ENCODE measurements around the gene TMEM255A. TPM values are rescaled to one million over a fixed set of nuclear protein-coding genes. Genes with fewer than 3 reads are reported as not detected.

The TMEM255A gene
- total RNA-seq: 1 to 10 TPM in 3 of 4 donors, not detected in 1; 1.2 to 1.7 (median 1.4) TPM

GRCh38 chrX:120310861-120311726 is at the start of gene TMEM255A:
Gene TMEM255A (minus strand): TSS chrX:120311461. CDS start chrX:120311309, 152 bp downstream.
- peaks cover 48% of the 10 kb centered on the region for H3K27me3 ChIP-seq
- 44% methylated on average over 43 of the region's 49 CpGs; no CpG with 5 or more reads in 1 of the 2 donors for WGBS, 2 donors (ENCODE audit: low coverage in 1 of 2)
- peaks cover 0 to 20% (median 4%) of the 10 kb centered on the region in 4 donors for H3K4me1 ChIP-seq
- TF ChIP-seq EP300 (IDR thresholded peaks at IDR 0.05; ENCODE audit: low read depth) (no peak), POLR2A (IDR thresholded peaks at IDR 0.05) (no peak), POLR2AphosphoS5 (IDR thresholded peaks at IDR 0.05) (no peak), CTCF (IDR thresholded peaks at IDR 0.05) (no peak)
- H3K36me3 ChIP-seq: no peaks in the 10 kb centered on the region
- peak within 1 kb of the TSS in 3 of 4 donors; percentile 16 to 47 (median 16) for H3K4me3 ChIP-seq
- no peaks in the 10 kb centered on the region for H3K9me3 ChIP-seq
- no peak for DNase-seq
- no peak within 1 kb of the TSS for H3K27ac ChIP-seq
- in situ Hi-C loops (cut with MboI; ENCODE audit: low pct_ligation_motif_present in 1 of 4, low pct_unique_long_range_greater_than_20kb in 1 of 4, low sequenced_read_pairs in 3 of 4): no loop called here
- intact Hi-C loops (cut with DNase I; ENCODE audit: low total_unique reads): no loop called here

- TF ChIP-seq CTCF (IDR thresholded peaks at IDR 0.05) (no peak), EP300 (IDR thresholded peaks at IDR 0.05; ENCODE audit: low read depth) (no peak), POLR2A (IDR thresholded peaks at IDR 0.05) (no peak), POLR2AphosphoS5 (IDR thresholded peaks at IDR 0.05) (no peak)
- no peak overlapping the region for H3K4me3 ChIP-seq
- no peaks in the 10 kb centered on the region for H3K27me3 ChIP-seq
- H3K4me1 ChIP-seq: no peaks in the 10 kb centered on the region
- no peaks in the 10 kb centered on the region for H3K36me3 ChIP-seq
- in situ Hi-C loops (cut with MboI; ENCODE audit: low pct_ligation_motif_present in 1 of 4, low pct_unique_long_range_greater_than_20kb in 1 of 4, low sequenced_read_pairs in 3 of 4) (no loop called here), intact Hi-C loops (cut with DNase I; ENCODE audit: low total_unique reads) (no loop called here)
- no peak overlapping the region for H3K27ac ChIP-seq
- no peaks in the 10 kb centered on the region for H3K9me3 ChIP-seq
- 66% methylated on average over 7 of the region's 7 CpGs; no CpG with 5 or more reads in 1 of the 2 donors for WGBS, 2 donors (ENCODE audit: low coverage in 1 of 2)
- DNase-seq: no peak
Measured at GRCh38 chrX:120358737-120359456, 47.6 kb upstream of the TMEM255A start.

- in situ Hi-C loops (cut with MboI; ENCODE audit: low pct_ligation_motif_present in 1 of 4, low pct_unique_long_range_greater_than_20kb in 1 of 4, low sequenced_read_pairs in 3 of 4) (no loop called here), intact Hi-C loops (cut with DNase I; ENCODE audit: low total_unique reads) (no loop called here)
- no peak overlapping the region for H3K27ac ChIP-seq
- no peaks in the 10 kb centered on the region for H3K4me1 ChIP-seq
- no peak for DNase-seq
- no peak overlapping the region for H3K4me3 ChIP-seq
- TF ChIP-seq POLR2AphosphoS5 (IDR thresholded peaks at IDR 0.05) (no peak), CTCF (IDR thresholded peaks at IDR 0.05) (no peak), POLR2A (IDR thresholded peaks at IDR 0.05) (no peak)
- WGBS, 2 donors (ENCODE audit: low coverage in 1 of 2): 41% methylated on average over 2 of the region's 2 CpGs; no CpG with 5 or more reads in 1 of the 2 donors
- no peaks in the 10 kb centered on the region for H3K9me3 ChIP-seq
- no peaks in the 10 kb centered on the region for H3K36me3 ChIP-seq
- no peaks in the 10 kb centered on the region for H3K27me3 ChIP-seq
Measured at GRCh38 chrX:120357186-120357585, 45.9 kb upstream of the TMEM255A start.

- H3K4me1 ChIP-seq: no peaks in the 10 kb centered on the region
- H3K9me3 ChIP-seq: no peaks in the 10 kb centered on the region
- 65 to 100% methylated on average over 3 of the region's 3 CpGs for whole genome bisulfite sequencing, 2 donors (ENCODE audit: low coverage in 1 of 2)
- no peaks in the 10 kb centered on the region for H3K27me3 ChIP-seq
- intact Hi-C loops (cut with DNase I; ENCODE audit: low total_unique reads): no loop called here
- H3K27ac ChIP-seq: no peak overlapping the region
- H3K4me3 ChIP-seq: no peak overlapping the region
- no peaks in the 10 kb centered on the region for H3K36me3 ChIP-seq
- DNase-seq: no peak
- in situ Hi-C loops (cut with MboI; ENCODE audit: low pct_ligation_motif_present in 1 of 4, low pct_unique_long_range_greater_than_20kb in 1 of 4, low sequenced_read_pairs in 3 of 4): no loop called here
- TF ChIP-seq POLR2A (IDR thresholded peaks at IDR 0.05): no peak
- TF ChIP-seq CTCF (IDR thresholded peaks at IDR 0.05): no peak
- no peak for TF ChIP-seq POLR2AphosphoS5 (IDR thresholded peaks at IDR 0.05)
- TF ChIP-seq EP300 (IDR thresholded peaks at IDR 0.05; ENCODE audit: low read depth): no peak
Measured at GRCh38 chrX:120356084-120356483, 44.8 kb upstream of the TMEM255A start.
